ENCODE data around the gene SRSF11. TPM values are rescaled to one million over a fixed set of nuclear protein-coding genes. Genes with fewer than 3 reads are reported as not detected.

SRSF11 gene
- total and polyA plus RNA-seq, 2 of the 8 experiments (the other 6 are each of a cell fraction or from before 2014, with no cell fraction given), result 183 to 260 TPM

DNA sequence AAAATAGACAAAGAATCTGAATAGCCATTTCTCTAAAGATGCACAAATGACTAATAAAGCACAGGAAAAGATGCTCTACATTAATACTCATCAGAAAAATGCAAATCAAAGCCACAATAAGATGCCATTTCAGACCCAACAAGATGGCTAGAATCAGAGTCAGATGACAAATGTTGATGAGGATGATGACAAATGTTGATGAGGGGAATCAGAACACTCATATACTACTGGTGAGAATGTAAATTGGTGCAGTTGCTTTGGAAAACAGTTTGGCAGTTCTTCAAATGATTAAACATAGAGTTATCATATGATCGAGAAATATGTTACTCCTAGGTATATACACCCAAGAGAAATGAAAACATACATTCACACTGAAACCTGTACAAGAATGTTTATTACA, 49.7 kb upstream of the SRSF11 start:
- no peak overlapping the region for H2BK12ac ChIP-seq (ENCODE audit: low read depth, low read length)
- no peak overlapping the region for H2BK15ac ChIP-seq (ENCODE audit: low read length)
- DNase-seq (ENCODE audit: low read depth in 1 of 2, low spot score in 2 of 2) (no peak), FAIRE-seq (no peak)
- no peaks in the 10 kb centered on the region for H4K20me1 ChIP-seq (replicated peaks in 1 of 2; ENCODE audit: control insufficient read depth in 1 of 2, insufficient read depth in 2 of 2, low read length in 2 of 2)
- H3K79me1 ChIP-seq (ENCODE audit: low read depth, low read length), result no peaks in the 10 kb centered on the region
- no peak overlapping the region for H2AK5ac ChIP-seq (ENCODE audit: low read depth, low read length)
- H3K23me2 ChIP-seq (ENCODE audit: low read depth, low read length), result no peaks in the 10 kb centered on the region
- H3K4me2 ChIP-seq (ENCODE audit: insufficient read depth in 1 of 2, low read depth in 2 of 2, low read length in 2 of 2), result no peak overlapping the region
- no peak overlapping the region for H3K4me3 ChIP-seq (ENCODE audit: extremely low read depth in 1 of 4, insufficient read depth in 2 of 4, low read depth in 3 of 4, low read length in 4 of 4)
- POLR2A ChIA-PET (ENCODE audit: partially characterized antibody), result no interaction called here
- no peak overlapping the region for H3K18ac ChIP-seq (ENCODE audit: extremely low read depth, low read length)
- H2BK5ac ChIP-seq (ENCODE audit: low read depth, low read length), result no peak overlapping the region
- H3K23ac ChIP-seq (ENCODE audit: insufficient read length), result no peak overlapping the region
- 100% methylated on average over 1 of the region's 1 CpG; no CpG with 5 or more reads in 1 of the 2 experiments for WGBS, 2 experiments (ENCODE audit: extremely low coverage in 1 of 2, insufficient coverage in 1 of 2, insufficient read length in 1 of 2, insufficient replicate concordance in 2 of 2, low coverage in 1 of 2, low lambda C conversion rate in 2 of 2, missing lambda C conversion rate in 1 of 2)
- H2AFZ ChIP-seq (ENCODE audit: low read length), result no peak overlapping the region
- H3K9me3 ChIP-seq (ENCODE audit: insufficient read depth in 2 of 2, low read depth in 1 of 2, low read length in 1 of 2), result no peaks in the 10 kb centered on the region
- H3K27ac ChIP-seq (ENCODE audit: low read depth, low read length), result no peak overlapping the region
- H3K27me3 ChIP-seq (replicated peaks in 1 of 4; ENCODE audit: control insufficient read depth in 3 of 4, extremely low read depth in 1 of 4, insufficient read depth in 3 of 4, low read length in 3 of 4), result no peaks in the 10 kb centered on the region
- H3K56ac ChIP-seq (replicated peaks; ENCODE audit: insufficient read length, low read depth, low read length), result no peak overlapping the region
- peak overlapping the region in 1 of 4 experiments; percentile 34; a peak in 1 of 7 replicates for H3K9ac ChIP-seq (replicated peaks in 1 of 4; ENCODE audit: extremely low read depth in 1 of 4, low read depth in 3 of 4, low read length in 3 of 4)
- H3K14ac ChIP-seq (ENCODE audit: insufficient read length), result no peak overlapping the region
- H4K8ac ChIP-seq (ENCODE audit: extremely low read depth, insufficient read depth, low read length), result no peak overlapping the region
- no peak overlapping the region for H2BK120ac ChIP-seq (replicated peaks; ENCODE audit: low read depth, low read length)
- no peak overlapping the region for H3K4ac ChIP-seq (replicated peaks; ENCODE audit: insufficient read length, low read depth, low read length)
- H4K5ac ChIP-seq (ENCODE audit: insufficient read length, low read depth, low read length), result no peak overlapping the region
- peaks cover 0 to 14% (median 0%) of the 10 kb centered on the region in 4 experiments; a peak in 2 of 8 replicates for H3K36me3 ChIP-seq (ENCODE audit: control insufficient read depth in 2 of 4, insufficient read depth in 4 of 4, low read length in 3 of 4)
- H4K91ac ChIP-seq (replicated peaks; ENCODE audit: insufficient read length, low read length), result no peak overlapping the region
- no peaks in the 10 kb centered on the region for H3K4me1 ChIP-seq (replicated peaks in 1 of 4; ENCODE audit: control insufficient read depth in 3 of 4, insufficient read depth in 4 of 4, low read length in 3 of 4)
- CTCF ChIA-PET (ENCODE audit: partially characterized antibody), result no interaction called here
- H3K79me2 ChIP-seq (ENCODE audit: control insufficient read depth in 1 of 2, insufficient read depth in 2 of 2, low read length in 2 of 2), result no peaks in the 10 kb centered on the region
- no peak overlapping the region for H2BK20ac ChIP-seq (ENCODE audit: low read length)
- TF ChIP-seq POU5F1 (IDR thresholded peaks at IDR 0.05; ENCODE audit: low read depth, low read length) (no peak), TCF12 (IDR thresholded peaks at IDR 0.05; ENCODE audit: low read depth, low read length) (no peak), RFX5 (IDR thresholded peaks at IDR 0.05; ENCODE audit: borderline replicate concordance, low read depth, low read length) (no peak), E2F6 (IDR thresholded peaks at IDR 0.05) (no peak), CHD2 (IDR thresholded peaks at IDR 0.05; ENCODE audit: low read length) (no peak), CEBPB (IDR thresholded peaks at IDR 0.05; ENCODE audit: low read depth, low read length) (no peak), RAD21 (IDR thresholded peaks at IDR 0.05 in 1 of 2, conservative IDR thresholded peaks at IDR 0.05 in 1 of 2; ENCODE audit: low read depth in 2 of 2, low read length in 2 of 2) (no peak), POLR2AphosphoS5 (IDR thresholded peaks at IDR 0.05; ENCODE audit: low read depth, low read length) (no peak), RBBP5 (IDR thresholded peaks at IDR 0.05; ENCODE audit: borderline replicate concordance, low read depth, low read length) (no peak), JUN (IDR thresholded peaks at IDR 0.05; ENCODE audit: low read depth, low read length) (no peak), TAF7 (optimal IDR thresholded peaks at IDR 0.05; ENCODE audit: borderline replicate concordance, low read depth, low read length) (no peak), JUND (IDR thresholded peaks at IDR 0.05; ENCODE audit: low read length) (no peak), USF2 (IDR thresholded peaks at IDR 0.05; ENCODE audit: low read length) (no peak), ASH2L (IDR thresholded peaks at IDR 0.05; ENCODE audit: low read length) (no peak)
